Gastrocnemius medialis (tissue), 4 donors: ENCODE data around the gene SFMBT2.

ENCODE experiments used
- CTCF ChIP-seq, 5 experiments: fragments of 450-650 bp in 3 of 5; fragments of 200-600 bp in 2 of 5; sonication (generic) in 2 of 5; IDR thresholded peaks in 4 of 5; conservative IDR thresholded peaks in 1 of 5; 1 replicate in 4 of 5; 2 replicates in 1 of 5; pipeline ENCODE4 v1.5.1; 2016 to 2019; ENCODE audit warnings: antibody characterized with exemption in 5 of 5, mild to moderate bottlenecking in 3 of 5, moderate library complexity in 3 of 5
- POLR2A ChIP-seq, 2 donors: fragments of 450-650 bp; IDR thresholded peaks; one replicate each; pipeline ENCODE4 v1.6.1; 2017; ENCODE audit warnings: antibody characterized with exemption in 2 of 2, mild to moderate bottlenecking in 2 of 2, moderate library complexity in 2 of 2

- TF ChIP-seq CTCF (IDR thresholded peaks at IDR 0.05 in 4 of 5, conservative IDR thresholded peaks at IDR 0.05 in 1 of 5) (no peak), POLR2A (IDR thresholded peaks at IDR 0.05) (no peak)
Measured at GRCh38 chr10:7263616-7264015, 147.2 kb downstream of the SFMBT2 start.
